Activated T-cell treated with anti-CD3 and anti-CD28 coated beads for 4 hours (primary cell): ENCODE data around the gene TPM1.
A peak's percentile ranks its signal among the peaks of the same experiment; 100 is the strongest.

Experiments
- DNase-seq: peaks from one replicate; pipeline ENCODE4 v3.0.0-alpha.2; 2020

Gene TPM1

DNA sequence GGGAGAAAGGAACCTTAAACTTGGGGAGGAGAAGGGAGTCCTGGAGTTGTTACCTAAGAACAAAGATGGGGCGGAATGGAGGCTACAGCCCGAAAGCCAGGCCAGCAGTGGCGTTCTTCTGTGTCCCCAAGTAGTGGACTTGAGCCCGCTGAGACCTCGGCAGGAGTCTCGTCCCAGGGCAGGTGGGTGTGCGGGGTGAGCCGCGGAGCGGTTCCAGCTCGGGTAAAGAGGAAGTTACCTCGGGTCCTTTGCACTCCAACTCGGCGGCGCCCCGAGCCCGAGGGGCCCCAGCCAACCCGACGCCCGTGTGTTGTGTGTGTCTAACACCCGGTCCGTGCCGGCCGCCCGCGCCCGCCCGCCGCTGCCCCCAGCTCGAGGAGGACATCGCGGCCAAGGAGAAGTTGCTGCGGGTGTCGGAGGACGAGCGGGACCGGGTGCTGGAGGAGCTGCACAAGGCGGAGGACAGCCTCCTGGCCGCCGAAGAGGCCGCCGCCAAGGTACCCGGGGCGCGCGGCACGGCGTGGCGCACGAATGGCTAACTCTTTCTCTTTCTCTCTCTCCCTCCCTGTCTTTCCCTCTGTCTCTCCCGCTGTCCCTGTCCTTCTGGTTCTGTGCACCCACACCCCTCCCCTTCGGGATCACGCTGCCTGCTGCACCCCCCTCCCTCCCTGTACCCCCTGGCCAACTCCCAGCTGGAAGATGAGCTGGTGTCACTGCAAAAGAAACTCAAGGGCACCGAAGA is 959 bp downstream of the TPM1 start:
- DNase-seq = no peak

DNA sequence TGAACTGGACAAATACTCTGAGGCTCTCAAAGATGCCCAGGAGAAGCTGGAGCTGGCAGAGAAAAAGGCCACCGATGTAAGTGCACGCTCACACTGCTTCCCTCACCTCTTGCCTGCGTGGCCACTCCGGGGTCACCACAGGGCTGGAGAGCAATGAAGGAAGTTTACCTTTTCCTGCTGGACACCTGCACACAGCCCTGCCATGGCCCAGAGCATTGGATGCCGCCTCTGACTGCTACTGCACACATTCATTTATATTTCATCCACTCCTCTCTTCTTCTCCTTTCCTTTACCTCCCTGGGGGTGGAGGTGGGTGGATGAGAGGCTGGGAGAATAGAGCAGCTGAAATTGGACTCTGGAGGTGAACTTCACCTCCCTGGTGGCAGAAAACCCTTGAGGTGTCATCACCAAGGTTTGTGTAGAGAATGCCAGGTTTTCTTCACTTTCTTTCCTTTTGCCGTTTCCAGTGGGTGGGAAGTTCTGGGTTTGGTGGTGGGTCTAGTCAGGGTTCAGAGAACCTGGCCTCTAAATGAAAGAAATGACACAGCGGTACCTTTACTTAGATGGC is 1.6 kb downstream of the TPM1 start:
- DNase-seq = no peak

DNA sequence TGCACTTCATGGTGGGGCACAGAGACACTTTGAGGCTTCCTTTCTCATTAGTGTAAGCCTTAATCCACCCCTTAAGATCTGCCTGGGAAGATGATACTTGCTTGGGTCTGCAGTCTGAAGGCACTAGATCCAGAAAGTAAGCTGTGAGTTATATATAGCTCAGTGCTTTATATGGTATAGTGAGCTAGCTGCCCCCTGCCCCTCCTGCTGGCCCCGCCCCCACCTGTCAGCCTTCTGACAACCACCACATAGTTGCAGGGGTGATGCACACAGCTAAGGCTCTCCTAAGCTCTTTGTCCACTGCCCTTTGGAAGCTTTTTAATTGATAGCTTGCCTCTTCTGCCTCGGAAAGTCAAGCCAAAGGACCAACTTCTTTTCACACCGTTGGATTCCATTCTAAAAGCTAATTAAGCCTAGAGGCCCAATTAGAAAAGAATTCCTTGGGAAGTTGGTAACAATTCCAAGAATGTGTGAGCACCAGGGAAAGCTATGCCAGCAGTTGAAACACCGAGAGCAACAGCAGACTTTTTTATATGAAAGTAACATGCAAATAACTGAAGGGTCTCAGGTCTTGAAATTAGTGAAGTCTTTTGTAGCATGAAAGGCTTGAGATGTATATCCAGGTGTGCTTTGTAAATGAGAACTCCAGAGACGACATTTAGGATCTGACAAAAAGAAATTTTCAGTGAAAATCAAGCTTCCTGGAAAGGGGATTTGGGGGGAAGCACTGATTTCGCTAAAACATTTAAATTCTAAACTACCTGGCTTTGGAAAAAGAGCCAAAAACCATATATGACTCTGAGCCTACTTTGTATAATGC is 2.3 kb downstream of the TPM1 start:
- DNase-seq = no peak

DNA sequence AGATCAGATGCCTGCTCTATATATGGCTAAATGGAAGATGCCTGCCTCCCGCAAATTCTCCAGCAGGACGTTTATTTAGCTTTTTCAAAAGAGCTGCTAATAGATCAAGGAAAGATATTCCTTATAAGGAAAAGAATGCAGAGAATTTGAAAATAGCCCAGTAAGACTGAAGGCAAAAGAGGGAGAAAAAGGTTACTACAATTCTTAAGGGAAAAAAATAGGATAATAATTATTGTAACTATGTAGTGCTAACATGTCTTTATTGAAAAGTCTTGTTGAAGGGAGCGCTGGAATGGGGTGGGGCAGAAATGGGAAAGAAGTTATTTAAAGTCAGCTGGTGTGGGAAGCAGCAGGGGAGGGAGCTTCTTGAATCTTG is 2.9 kb downstream of the TPM1 start:
- DNase-seq = no peak

DNA sequence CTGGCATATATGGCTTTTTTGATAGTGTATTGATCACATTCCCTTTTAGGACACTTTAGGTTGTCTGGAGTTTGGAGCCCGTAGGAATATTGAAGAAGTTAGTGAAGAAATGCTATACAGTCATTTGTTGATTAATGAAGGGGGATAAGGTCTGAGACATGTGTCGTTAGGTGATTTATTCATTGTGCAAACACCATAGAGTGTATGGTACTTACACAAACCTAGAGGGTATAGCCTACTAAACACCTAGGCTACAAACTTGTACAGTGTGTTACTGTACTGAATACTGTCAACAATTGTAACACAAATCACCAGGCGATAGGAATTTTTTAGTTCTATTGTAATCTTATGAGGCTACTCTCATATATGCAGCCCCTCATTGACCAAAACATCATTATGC is 3.3 kb downstream of the TPM1 start:
- no peak for DNase-seq

DNA sequence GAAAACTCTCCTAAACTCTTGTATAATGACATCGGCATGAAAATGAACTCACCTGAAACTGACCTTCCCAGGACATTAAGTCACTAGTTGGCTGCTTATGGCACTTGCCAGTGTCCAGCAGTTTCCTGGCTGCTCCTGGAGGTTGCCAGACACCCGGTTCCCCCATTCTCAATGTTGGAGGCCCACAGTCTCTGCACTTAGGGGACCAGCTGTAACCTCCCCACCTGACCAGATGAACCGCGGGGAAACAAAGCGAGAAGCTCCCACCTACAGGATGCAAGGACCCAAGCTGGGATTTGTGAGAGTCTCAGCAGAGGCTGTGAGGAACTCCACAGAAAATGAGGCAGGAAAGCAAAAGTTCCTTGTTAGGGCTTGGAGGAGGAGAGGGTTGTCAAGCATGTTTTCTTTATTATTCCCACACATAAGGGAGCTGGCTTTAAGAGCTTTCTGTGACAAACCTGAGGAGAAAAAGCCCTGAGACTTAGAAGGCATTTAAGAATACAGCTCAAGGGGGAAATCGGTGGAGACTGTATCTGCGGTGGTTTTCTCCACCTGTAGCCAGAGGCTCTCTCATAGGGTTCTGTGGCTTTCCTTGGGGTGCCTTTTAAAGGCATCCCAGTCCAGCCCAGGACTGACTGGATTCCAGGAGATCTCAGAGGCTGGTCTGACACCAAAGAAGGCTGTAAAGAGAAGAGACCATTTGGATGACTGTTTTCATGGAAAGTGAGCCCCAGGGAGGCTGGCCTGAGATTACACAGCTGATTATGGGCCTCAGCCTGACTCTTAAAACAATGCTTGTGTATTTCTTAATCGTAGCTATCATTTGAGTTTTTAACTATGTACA is 4.6 kb downstream of the TPM1 start:
- DNase-seq = no peak

DNA sequence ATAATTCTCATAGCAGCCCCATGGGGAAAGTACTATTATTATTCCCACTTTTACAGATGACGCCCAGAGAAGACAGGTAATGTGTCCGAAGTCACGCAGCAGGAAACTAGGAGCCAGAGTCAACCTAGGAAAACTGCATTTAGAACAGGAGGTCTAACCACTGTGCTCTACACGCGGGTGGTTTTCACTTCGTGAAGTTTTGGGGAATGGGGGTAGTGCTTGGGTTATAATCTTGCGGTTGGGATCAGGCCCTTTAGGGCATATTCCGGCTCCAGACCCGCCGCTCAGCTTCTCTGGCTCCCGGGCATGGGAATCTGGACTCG is 5.2 kb downstream of the TPM1 start:
- no peak for DNase-seq

DNA sequence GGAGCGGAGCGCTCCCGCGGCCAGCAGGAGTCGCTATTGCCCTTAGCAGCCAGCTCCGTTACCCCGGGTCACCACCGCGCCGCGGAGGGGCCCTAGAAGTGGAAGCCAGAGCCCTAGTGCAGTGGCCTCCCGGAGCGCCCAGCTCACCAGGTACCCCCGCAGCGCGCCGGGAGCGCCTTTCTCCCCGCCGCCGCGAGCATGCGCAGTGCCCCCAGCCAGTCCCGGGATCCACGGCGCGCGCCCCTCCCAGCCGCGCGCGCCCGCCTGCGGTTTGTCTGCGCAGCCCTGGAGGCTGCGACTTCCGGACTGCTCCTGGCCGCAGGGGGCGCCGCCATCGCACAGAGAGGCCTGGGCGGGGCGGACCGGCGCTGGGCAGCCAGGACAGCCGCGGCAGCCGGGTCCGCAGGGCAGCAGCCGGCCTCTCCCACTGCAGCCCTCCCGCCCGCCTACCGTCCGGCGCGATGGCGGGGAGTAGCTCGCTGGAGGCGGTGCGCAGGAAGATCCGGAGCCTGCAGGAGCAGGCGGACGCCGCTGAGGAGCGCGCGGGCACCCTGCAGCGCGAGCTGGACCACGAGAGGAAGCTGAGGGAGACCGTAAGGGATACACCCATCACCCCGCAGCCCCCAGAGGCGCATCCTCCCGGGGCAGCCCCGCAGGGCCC is 5.7 kb downstream of the TPM1 start:
- peak; percentile 71 for DNase-seq

DNA sequence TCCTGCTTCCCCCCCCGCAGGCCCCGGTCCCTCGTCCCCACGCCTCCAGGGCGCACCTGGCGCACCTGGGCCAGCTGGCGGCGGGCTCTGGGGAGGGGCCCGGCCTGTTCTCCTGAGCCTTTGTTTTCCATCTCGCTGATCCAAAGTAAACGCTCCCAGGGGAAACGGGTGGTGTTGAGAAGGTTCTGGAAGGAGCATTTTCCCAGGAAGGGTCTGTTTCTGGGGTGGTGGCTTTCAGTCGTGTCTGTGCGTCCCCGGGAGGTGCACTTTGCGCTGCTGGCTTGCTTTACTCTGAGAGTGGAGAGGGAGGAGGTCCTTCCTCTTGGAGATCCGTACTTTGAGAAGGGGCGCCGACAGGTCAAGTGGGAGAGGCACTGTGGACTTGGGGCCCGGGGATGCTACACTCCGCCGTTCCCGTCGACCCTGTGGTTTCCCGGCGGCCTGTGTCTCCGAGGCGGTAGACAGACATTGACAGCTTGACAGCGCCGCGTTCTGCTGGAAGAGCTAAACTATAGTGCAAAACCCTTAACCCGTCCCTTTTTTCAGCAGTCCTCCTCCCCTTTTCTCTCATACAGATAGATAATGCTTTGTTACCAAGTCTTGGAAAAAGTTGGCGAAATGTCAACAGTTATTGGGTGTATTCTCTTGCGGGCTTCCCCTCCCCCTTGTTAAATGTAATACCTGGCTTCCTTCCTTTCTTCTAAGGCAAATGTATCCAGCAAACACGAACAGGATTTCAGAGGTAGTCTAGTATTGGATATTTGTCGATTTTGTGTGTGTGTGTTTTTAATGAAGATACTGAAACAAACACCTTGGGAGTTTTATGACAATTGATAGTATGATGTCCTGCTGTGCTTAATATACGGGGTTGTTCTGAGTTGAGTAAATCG is 6.5 kb downstream of the TPM1 start:
- no peak for DNase-seq

DNA sequence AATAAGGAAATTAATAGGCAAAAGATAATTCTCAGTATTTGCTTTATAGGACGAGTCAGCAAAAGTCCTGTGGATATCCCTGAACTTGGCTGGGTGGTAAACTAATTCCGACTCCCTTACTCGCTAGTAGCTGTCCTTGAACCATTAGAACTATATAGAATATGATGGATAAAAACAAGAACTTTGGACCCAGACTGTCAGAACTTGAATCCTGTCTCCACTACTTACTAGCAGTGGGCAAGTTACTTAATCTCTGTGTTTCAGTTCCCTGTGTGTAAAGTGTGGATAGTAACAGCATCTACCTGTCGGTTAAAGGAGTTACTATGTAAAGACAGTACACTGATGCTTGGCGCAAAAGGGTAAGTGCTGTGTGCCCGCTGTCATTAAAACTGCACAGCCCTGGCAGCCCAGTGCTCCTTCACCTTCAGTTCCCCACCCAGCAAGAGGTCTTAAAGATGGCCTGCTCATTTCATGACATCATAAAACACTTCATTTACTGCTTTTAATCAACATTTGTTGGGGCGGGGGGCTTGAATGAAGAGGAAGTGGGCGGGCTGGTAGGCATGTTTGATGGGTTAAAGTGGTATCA is 7.3 kb downstream of the TPM1 start:
- DNase-seq = no peak

DNA sequence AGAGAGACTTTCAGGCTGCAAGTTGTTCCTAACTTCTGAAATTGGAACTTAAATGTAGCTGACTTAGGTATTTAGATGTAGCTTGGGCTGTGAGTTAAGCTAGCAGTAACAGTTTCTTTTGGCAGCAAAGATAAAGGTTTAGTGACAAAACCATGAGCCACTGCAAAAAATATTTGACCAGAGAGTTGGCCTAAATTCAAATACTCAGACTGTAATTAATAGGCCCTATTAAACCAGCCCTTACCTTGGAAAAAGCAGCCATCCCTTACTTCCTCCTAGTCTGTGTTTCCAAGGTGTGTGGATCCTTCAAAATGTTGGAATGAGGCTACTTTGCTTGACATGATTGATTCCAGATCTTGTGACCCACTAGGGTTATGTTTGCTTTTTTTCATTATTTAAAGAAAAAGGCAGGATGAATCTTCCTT is 8.2 kb downstream of the TPM1 start:
- DNase-seq = no peak

DNA sequence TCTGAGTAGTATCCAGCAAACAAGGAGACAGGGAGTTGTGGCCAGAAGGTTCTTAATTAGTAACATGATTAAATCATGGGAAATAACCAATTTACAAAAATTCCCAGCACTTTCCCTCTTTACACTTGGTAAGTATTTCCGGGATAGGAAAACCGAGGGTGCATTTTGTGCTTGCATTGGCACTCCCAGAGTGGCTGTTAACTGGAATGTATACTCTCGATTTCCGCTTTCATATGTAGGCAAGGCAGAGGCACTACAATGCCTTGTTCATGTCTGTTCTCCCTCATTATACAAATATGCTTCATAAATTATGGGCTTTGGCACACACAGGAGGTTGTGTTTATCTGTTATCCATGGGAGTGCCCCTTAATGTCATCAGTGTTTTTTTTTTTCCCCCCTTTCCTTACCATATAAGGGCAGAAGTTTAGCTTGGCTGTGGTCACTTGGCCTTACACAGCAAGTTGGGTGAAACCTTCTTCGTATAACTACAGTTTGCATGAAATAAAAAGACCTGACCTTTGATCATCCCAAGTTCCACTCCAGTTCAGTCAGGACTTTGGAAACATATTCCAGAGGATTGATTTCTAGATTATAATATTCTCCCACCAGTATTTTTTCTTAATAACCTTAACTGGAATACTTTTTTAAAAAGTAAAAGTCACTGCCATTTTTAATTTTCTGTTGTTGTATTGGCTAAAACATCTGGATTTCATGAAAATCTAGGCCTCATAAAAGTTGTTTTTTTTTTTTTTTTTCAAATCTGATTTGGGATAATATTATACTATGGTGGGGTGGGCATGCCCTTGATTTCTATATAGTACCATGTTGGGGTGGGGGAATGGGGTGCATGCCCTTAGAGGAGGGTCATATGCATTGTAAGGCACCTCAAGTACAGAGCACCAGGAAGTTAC is 8.9 kb downstream of the TPM1 start:
- DNase-seq = no peak

DNA sequence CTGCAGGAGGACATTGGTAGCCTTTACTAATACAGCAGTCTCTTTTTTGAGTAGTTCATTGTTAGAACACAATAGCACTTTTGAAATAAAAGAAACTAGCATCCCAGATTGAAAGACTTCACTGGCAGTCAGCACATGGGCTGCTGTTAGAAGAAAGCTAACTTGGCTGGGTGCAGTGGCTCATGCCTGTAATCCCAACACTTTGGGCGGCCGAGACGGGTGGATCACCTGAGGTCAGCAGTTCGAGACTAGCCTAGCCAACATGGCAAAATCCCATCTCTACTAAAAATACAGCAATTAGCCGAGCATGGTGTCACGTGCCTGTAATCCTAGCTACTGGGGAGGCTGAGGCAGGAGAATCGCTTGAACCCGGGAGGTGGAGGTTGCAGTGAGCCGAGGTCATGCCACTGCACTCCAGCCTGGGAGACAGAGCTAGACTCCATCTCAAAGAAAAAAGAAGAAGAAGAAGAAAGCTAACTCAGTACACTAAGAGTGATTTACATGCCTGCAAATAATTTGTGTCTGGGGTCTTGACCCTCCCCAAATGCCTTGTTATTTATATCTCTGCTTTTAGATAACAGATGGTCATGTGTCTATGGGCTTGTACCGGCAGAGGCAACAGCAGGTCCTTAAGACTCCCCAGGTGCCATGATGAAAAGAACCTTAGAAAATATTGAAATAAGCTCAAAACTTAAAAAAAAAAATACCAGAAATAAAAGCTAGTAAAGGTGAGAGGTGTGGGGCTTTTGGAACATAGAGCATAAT is 9.7 kb downstream of the TPM1 start:
- DNase-seq = no peak

DNA sequence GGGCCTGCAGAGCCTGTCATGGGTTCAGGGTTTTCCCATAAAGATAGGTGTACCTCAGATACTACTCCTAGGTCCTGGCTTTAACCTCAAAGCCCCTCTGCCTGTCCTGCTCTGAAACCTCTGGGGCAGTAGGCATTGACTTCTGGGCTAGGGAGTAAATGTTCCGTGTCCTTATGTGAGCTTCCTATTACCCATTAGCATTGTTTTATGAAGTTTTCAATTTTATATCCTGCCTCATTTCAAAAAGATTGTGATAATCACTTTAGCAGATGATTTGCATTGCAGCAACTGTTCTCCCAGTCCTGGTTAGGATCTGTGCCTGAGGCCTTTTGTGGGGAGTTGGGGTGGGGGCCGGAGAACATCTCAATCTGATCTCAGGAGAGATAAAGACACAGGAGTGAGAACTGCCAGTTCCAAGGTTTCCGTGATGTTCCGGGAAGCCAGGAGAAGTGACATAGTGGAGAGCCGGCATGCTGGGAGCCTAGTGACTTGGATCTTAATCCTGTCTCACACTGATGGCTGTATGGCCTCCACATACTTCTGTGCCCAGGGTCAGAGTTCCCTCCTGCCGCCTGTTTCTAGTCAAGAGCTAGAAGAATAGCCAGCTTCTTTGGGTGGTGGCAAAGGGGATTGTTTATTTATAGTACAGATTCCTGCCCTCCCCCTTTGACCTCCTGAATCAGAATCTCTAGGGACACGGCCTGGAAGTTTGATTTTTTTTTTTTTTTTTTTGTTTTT is 10.6 kb downstream of the TPM1 start:
- DNase-seq = no peak

DNA sequence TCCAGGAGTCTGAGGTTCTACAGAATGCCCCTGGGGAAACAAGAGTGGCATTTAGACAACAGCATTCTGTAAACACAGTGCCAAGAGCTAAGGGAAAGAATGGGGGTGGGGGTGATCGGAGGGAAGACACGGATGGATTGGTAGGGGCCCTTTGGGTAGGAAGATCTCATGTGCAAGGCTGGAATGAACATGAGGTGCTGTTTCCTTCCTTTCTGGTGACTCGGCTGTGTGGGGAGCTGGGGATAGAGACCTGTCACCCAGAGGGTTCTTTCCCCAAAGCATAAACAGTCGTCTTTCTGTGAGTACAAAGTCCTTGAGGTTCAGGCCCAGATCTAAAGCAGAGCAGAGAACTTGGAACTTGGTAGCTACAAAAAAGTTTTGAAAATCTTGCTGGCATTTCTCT is 11.7 kb downstream of the TPM1 start:
- no peak for DNase-seq

DNA sequence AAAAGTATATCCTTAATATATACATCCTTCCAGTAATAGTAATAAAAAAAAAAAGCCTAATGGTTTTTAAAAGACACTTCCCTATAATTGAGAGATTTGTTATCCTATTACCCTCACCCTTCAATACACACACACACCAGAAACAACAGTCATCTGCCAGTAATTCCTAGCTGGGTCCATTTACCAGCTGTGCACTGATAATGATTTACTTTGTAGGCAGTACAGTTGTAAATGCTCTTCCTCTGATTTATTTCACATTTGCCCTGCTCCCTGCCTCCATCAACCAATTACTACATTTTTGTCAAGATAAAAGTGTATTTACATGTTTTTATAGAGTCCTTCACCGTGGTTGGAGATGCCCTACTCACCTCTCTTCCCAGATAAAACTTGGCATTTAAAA is 12.4 kb downstream of the TPM1 start:
- DNase-seq = no peak

DNA sequence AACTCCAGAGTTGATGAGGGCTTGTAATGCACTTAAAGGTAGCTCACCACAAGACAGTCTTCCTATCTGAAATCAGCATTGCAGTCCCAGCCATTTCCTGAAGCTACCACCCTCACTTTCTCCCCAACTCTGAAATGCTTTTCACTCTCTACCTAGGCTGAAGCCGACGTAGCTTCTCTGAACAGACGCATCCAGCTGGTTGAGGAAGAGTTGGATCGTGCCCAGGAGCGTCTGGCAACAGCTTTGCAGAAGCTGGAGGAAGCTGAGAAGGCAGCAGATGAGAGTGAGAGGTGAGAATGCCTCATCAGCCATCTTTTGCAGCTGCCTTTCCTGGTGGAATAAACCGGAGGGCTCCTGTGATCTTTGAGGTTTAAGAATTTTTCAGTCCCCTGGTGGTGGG is 14.3 kb downstream of the TPM1 start:
- no peak for DNase-seq

DNA sequence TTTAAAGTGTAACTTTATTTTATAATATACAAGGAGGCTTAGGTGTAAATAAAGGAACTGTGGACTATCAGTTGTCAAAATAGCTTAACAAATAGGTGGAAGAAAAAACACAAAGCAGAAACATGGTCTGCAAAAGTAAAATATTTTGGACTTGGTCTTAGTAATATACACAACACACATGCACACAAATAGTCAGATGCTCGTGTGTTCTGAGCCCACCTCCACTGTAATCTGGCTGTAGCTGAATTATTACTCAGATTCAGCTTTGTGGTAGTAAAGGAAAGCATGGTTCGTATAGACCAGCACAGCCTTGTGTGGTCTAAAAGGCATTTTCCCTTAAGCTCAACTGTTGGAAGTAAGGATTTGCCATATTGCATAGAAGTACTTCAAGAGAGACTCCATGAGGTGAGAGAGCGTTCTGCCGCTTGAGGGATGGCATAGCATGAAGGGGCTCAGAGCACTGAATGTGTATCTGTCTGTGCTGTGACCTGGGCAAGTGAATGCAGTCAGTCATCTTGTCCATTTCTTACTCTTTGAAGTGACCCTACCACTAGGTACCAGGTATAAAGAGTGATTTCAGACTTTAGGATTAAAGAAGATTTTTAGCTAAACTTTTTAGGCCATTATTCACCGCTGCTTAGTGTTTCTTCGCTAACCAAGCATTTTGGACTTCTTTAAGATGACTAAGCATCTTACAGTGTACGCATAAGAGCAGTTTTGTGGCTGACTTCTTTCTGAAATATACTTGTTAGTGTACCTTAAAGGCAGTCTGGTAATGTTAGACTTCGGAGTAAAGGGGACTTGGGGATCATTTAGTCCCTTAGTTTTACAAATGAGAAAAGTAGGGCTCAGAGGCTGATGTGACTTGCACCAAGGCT is 15.2 kb downstream of the TPM1 start:
- DNase-seq = no peak
